ENCODE results near the gene HAUS5. TPM values are rescaled to one million over a fixed set of nuclear protein-coding genes. Genes with fewer than 3 reads are reported as not detected.
A peak's percentile ranks its signal among the peaks of the same experiment; 100 is the strongest.
"Not testable (repeated sequence)": the region's sequence is repeated elsewhere in the genome, so short reads cannot be mapped to it uniquely, and the experiment has no call there.

Gene HAUS5
- total RNA-seq, 1 donor from 2014 or later: 15.9 TPM

DNA sequence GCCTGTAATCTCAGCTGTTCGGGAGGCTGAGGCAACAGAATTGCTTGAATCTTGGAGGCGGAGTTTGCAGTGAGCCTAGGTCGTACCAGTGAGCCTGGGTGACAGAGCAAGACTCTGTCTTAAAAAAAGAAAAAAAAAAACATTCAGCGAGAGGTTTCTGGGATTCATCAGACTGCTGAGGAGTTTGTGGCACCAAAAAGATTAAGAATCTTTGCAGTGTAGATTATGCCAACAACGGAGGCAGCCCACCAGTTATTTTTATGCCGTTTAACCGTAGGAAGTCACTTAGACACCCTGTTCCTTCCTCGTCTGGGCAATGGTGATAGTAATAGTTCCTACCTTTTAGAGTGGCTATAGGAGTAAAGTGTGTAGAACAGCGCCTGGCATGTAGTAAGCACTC is 38.0 kb downstream of the HAUS5 start:
- Mint-ChIP-seq H3K4me3 (ENCODE audit: unreplicated experiment) (no peak overlapping the region), H3K27ac (ENCODE audit: unreplicated experiment) (no peak overlapping the region), H3K36me3 (ENCODE audit: unreplicated experiment) (no peaks in the 10 kb centered on the region)

DNA sequence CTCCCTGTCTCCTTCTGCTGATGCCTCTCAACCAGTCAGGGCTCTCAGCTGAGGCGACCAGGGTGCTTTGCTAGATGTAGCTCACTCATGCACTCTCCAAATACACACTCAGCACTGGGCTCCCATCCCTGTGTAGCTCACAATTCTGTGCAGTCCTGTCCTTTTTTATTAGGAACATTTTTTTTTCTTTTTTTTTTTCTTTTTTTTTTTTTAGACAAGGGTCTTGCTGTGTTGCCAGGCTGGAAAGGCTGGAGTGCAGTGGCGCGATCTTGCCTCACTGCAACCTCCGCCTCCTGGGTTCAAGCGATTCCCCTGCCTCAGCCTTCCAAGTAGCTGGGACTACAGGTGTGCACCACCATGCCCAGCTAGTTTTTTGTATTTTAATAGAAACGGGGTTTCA is 42.3 kb downstream of the HAUS5 start:
- not testable (repeated sequence) for H3K4me3 Mint-ChIP-seq (ENCODE audit: unreplicated experiment); DNase-seq; H3K4me1 Mint-ChIP-seq (ENCODE audit: low read depth, unreplicated experiment); H3K36me3 Mint-ChIP-seq (ENCODE audit: unreplicated experiment); H3K27me3 Mint-ChIP-seq (ENCODE audit: unreplicated experiment); H3K9me3 Mint-ChIP-seq (ENCODE audit: unreplicated experiment); H3K27ac Mint-ChIP-seq (ENCODE audit: unreplicated experiment)

More for the DNA sequence above, 38.0 kb downstream of the HAUS5 start:
- Mint-ChIP-seq H3K9me3 (ENCODE audit: unreplicated experiment) (peaks cover 3% of the 10 kb centered on the region), H3K27me3 (ENCODE audit: unreplicated experiment) (peaks cover 2% of the 10 kb centered on the region), H3K4me1 (ENCODE audit: low read depth, unreplicated experiment) (no peaks in the 10 kb centered on the region)
- TF ChIP-seq, protein P1, sequence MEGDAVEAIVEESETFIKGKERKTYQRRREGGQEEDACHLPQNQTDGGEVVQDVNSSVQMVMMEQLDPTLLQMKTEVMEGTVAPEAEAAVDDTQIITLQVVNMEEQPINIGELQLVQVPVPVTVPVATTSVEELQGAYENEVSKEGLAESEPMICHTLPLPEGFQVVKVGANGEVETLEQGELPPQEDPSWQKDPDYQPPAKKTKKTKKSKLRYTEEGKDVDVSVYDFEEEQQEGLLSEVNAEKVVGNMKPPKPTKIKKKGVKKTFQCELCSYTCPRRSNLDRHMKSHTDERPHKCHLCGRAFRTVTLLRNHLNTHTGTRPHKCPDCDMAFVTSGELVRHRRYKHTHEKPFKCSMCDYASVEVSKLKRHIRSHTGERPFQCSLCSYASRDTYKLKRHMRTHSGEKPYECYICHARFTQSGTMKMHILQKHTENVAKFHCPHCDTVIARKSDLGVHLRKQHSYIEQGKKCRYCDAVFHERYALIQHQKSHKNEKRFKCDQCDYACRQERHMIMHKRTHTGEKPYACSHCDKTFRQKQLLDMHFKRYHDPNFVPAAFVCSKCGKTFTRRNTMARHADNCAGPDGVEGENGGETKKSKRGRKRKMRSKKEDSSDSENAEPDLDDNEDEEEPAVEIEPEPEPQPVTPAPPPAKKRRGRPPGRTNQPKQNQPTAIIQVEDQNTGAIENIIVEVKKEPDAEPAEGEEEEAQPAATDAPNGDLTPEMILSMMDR (IDR thresholded peaks at IDR 0.05; ENCODE audit: partially characterized antibody, unreplicated experiment): no peak
- DNase-seq: no peak

DNA sequence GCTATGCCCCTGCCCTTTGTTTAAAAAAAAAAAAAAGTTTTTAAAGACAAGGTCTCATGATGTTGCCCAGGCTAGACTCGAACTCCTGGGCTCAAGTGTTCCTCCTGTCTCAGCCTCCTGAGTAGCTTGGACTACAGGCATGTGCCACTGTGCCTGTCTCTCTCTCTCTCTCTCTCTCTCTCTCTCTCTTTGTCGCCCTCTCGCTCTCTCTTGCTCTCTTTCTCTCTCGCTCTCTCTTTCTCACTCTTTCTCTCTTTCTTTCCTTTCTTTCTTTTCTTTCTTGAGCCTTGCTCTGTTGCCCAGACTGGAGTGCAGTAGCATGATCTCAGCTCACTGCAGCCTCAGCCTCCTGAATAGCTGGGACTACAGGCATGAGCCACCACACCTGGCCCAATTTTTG is 43.1 kb downstream of the HAUS5 start:
- no peak for DNase-seq
- TF ChIP-seq, protein P1 (IDR thresholded peaks at IDR 0.05; ENCODE audit: partially characterized antibody, unreplicated experiment): no peak
- Mint-ChIP-seq H3K9me3 (ENCODE audit: unreplicated experiment) (peaks cover 2% of the 10 kb centered on the region), H3K4me3 (ENCODE audit: unreplicated experiment) (no peak overlapping the region), H3K27ac (ENCODE audit: unreplicated experiment) (no peak overlapping the region), H3K4me1 (ENCODE audit: low read depth, unreplicated experiment) (no peaks in the 10 kb centered on the region), H3K27me3 (ENCODE audit: unreplicated experiment) (no peaks in the 10 kb centered on the region), H3K36me3 (ENCODE audit: unreplicated experiment) (peaks cover 3% of the 10 kb centered on the region)

- Mint-ChIP-seq H3K36me3 (ENCODE audit: unreplicated experiment) (peaks cover 3% of the 10 kb centered on the region), H3K4me1 (ENCODE audit: low read depth, unreplicated experiment) (no peaks in the 10 kb centered on the region), H3K27ac (ENCODE audit: unreplicated experiment) (no peak overlapping the region), H3K4me3 (ENCODE audit: unreplicated experiment) (no peak overlapping the region), H3K9me3 (ENCODE audit: unreplicated experiment) (peaks cover 2% of the 10 kb centered on the region), H3K27me3 (ENCODE audit: unreplicated experiment) (no peaks in the 10 kb centered on the region)
- TF ChIP-seq, protein P1 (IDR thresholded peaks at IDR 0.05; ENCODE audit: partially characterized antibody, unreplicated experiment): no peak
- DNase-seq: no peak
Measured at GRCh38 chr19:35656700-35657099, 44.2 kb downstream of the HAUS5 start.

GRCh38 chr19:35657904-35658700 is 45.6 kb downstream of the HAUS5 start:
- Mint-ChIP-seq H3K27me3 (ENCODE audit: unreplicated experiment) (peaks cover 2% of the 10 kb centered on the region), H3K27ac (ENCODE audit: unreplicated experiment) (peak overlapping the region; percentile 59), H3K4me3 (ENCODE audit: unreplicated experiment) (no peak overlapping the region), H3K9me3 (ENCODE audit: unreplicated experiment) (peaks cover 2% of the 10 kb centered on the region), H3K4me1 (ENCODE audit: low read depth, unreplicated experiment) (no peaks in the 10 kb centered on the region), H3K36me3 (ENCODE audit: unreplicated experiment) (peaks cover 3% of the 10 kb centered on the region)
- TF ChIP-seq, protein P1 (IDR thresholded peaks at IDR 0.05; ENCODE audit: partially characterized antibody, unreplicated experiment): peak; percentile 55
- no peak for DNase-seq
